Stimulated activated CD4-positive, alpha-beta T cell treated with anti-CD3 and anti-CD28 coated beads, Interleukin-1b, Interleukin-23, amount 100 ng/mL, for 1 hour (primary cell): Measurements from ENCODE around the gene SLC66A2.

ENCODE experiments used
- DNase-seq, 2 donors: peaks; one replicate each; pipeline ENCODE4 v3.0.0-alpha.2; 2020; ENCODE audit warnings: low read depth in 2 of 2

Gene SLC66A2

GRCh38 chr18:79904357-79905147 lies 46.9 kb downstream of the SLC66A2 start:
- no peak for DNase-seq

GRCh38 chr18:79903787-79904356 lies 47.6 kb downstream of the SLC66A2 start:
- DNase-seq, result no peak

DNA sequence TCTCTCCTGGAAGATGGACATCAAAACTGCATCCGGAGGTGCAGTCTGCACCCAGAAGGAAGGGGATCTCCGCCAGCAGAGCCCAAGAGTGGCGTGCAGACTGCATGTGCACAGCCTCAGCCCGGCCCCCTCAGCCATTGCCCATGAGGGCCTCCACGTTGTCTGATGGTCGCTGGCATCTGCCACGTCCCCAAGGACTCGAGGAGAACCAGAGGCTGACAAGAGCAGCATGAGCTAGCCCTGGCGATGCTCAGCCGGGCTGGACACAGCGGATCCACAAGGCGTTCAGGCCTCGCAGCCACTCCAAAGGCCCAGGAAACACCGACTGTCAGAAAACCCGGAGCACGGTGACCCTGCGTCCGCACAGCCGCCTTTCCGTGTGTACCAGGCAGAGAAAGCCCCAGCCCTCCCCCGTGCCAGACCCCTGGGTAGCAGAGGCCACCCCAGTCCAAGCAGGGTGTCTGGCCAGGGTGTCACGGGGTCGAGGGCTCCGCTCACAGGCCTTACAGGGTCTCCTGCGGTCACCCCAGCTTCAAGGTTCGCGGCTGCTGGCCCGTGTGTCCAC lies 48.3 kb downstream of the SLC66A2 start:
- no peak for DNase-seq

- no peak for DNase-seq
These were observed 48.8 kb downstream of the SLC66A2 start for GRCh38 chr18:79902640-79903039.

DNA sequence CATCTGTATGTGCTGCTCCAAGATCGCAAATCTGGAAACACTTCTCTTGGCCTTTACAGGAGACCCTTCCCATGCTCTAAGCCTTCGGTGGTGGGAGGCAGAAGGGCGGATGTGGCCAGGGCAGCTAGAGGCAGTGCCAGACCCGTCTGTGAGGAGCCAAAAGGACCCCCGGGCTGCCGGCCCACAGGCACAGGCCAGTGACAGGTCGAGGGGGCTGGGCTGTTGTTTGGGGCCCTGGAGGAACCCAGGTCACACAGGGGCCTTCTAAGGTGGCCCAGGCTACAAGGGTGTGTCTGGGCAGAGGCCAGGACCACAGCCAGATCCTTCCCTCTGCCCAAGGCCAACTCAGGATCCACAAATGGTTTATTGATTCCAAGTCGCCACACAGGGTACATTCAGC lies 49.4 kb downstream of the SLC66A2 start:
- DNase-seq, result no peak

DNA sequence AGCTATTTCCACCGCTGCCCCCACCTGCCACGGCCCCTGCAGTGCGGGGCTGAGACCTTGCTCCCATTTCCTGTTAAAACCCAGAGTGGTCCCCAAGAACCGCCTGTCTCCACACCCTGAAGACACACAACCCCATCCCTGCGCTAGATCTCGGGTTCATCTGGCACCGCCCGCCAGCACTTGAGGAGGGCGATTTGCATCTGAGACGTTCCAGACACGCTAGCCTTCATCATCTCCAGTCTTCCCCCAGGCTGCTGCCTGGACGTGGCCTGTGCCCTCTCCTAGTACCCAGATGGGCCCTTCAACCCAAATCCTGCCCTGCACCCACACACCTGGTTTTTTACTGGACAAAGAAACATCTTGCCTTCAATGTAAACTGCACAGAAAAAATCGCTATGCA lies 49.8 kb downstream of the SLC66A2 start:
- DNase-seq, result no peak

DNA sequence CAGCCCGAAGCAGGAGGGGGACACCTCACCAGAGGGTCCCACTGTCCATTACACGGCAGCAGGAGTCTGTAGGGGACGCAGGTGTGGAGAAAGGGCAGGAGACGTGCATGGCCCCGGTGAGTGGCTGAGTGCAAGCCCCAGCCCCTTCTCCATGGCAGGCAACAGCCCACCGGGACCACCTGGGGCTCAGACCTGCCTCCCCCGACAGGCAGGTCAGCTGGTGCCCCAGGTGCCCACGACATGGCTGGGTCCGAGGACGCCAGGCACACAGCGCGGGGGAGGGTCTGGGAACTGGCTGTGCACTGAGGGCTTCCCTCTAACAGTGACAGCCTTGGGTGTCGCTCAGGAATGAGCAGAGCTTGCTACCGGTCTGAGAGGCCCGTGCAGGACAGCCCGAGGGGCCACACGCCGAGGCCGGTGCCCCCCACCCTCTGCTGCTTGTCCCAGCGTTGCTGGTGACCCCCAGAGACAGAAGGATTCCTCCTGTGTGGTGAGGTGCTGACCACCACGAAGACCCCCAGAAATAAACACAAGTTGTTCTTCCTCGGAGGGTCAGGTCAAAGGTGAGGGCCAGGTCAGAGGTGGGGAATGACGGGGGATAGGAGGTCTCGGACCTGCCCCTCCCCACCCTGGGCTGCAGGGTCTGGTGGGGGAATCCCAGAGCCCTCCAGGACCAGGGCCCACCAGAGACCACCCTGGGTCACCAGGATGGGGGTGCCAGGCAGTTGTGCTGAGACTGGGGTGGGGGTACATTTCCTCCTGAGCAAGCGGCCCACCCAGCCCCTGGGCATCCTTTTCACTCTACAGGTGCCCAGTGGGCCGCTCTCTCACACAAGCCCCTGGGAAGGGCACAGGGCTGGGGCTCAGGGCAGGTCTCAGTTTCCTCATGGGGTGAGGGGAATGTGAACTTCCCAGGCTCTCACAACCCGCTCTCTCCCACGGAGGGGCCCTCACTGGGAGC lies 50.6 kb downstream of the SLC66A2 start:
- DNase-seq, result no peak

- no peak for DNase-seq
These were observed 51.6 kb downstream of the SLC66A2 start for GRCh38 chr18:79899609-79900445.

- DNase-seq, result no peak
These were observed 52.4 kb downstream of the SLC66A2 start for GRCh38 chr18:79898952-79899608.

DNA sequence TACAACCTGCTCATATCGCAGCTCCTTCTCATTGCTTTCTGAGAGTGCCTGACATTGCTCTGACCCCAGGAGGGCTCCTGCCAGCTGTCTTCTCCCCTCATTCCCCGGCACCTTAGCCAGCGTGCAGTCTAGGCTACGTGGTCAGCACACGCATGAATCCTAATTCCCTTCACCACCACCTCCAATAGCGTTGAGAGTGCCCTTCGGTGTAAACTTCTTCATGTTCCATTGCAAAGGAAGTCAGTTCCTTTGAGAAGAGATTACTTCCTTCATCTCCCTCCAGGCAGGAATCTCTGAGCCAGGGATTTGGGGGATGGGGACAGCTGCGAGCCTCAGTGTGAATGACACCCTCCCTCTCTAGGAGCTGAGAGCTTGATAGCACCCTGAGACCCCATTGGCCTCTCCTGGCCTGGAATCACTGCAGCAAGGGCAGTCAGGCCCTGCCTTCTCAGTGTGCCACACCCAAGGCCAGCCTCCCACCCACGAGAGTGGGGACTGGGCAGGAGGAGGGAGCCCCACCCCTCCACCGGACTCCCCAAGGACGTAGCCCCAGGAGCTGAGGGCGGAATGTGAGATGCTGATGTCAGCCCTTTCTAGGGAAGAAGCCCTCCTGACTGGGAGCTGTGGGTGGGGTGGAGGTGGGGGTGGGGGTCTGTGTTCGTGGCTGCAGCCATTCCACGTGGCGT lies 53.4 kb downstream of the SLC66A2 start:
- DNase-seq, result no peak

GRCh38 chr18:79896738-79897137 lies 54.7 kb downstream of the SLC66A2 start:
- DNase-seq, result no peak

DNA sequence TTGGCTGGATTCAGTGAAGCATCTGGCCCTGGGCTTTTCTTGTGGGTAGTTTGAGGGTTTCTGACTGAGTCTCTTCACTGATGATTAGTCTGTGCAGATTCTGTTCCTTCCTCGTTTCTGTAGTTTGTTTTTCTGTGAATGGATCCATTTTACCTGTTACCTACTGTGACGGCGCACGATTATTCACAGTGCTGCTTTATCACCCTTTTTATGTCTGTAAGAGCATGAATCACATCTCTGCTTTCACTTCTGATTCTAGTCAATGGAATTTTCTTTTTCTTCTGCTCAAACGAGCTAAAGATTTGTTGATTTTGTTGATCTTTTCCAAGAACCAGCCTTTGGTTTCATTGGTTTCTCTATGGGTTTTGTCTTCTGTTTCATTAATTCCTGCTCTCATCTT lies 60.8 kb downstream of the SLC66A2 start:
- no peak for DNase-seq

GRCh38 chr18:79889569-79889968 lies 61.9 kb downstream of the SLC66A2 start:
- no peak for DNase-seq

- no peak for DNase-seq
These were observed 63.4 kb downstream of the SLC66A2 start for GRCh38 chr18:79888016-79888415.

DNA sequence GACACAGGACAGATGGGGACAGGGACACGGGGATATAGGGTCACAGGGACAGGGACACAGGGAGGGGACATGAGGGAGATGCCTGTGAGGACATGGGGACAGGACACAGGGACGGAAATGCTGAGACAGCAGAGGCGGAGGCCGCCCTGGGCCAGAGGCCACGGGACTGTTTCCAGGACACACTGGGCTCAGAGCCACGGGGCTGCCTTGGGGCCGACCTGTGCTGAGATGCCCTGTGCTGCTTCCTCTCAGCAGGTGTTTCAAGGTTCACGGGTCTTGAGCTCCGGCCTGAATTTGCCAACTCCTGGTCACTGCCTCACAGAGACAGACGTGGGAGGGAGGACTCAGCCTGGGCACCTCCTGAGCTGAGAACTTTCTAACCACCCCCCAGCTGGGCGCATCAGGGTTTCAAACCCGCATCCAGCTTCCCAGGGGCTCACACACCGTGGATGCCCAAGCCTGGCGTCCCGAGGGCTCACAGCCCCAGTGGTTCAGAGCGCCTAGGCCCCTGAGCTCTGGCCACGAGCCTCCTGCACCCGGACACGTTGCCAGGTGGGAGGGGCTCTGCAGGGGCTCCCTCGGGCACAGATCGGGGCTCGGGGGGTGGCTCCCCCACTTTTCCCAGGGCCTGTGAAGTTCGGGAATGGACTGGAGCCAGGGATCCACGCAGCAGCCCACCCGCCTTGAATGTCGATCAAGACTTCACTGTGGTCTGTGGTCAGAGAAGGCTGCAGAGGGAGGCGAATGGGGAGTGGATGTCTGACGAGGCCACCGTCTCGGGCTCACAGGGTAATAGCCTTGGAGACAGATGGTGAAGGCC lies 64.1 kb downstream of the SLC66A2 start:
- no peak for DNase-seq

GRCh38 chr18:79884963-79885728 lies 66.3 kb downstream of the SLC66A2 start:
- no peak for DNase-seq

DNA sequence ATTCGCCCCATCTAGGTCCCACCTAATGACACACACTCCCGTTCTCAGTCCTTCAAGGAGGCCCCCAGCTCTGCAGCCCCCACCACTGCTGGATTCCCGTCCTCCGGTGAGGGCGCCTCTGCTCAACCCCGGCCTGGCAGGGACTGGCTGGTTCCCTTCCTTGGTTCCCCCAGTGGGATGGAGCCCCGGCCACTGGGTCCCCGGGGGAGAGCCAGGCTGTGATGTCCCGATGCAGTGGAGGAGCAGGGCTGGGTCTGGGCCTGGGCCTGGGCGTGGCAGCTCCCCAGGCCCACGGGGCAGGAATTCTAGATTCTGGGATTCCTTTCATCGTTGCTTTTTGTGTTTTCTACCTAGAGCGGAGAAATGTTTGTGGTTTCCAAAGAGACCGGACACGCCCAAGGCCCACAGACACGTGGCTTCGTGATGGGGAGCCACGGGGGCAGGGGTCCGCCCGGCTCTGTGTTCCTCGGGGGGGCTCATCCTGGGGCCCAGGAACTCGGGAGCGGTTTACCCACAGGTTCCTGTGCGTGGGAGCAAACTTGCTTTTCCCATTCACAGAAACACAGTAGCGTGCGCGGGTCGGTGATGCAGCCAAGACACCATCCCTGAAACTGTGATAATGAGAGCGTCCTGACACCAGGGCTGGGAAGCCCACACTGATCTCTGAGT lies 67.0 kb downstream of the SLC66A2 start:
- DNase-seq, result no peak
